ENCODE measurements around the gene LHFPL6. TPM values are rescaled to one million over a fixed set of nuclear protein-coding genes. Genes with fewer than 3 reads are reported as not detected.

The LHFPL6 gene
- total RNA-seq, 3 donors from 2014 or later (not counting 1 experiment from before 2014, with no cell fraction given), result not detected

DNA sequence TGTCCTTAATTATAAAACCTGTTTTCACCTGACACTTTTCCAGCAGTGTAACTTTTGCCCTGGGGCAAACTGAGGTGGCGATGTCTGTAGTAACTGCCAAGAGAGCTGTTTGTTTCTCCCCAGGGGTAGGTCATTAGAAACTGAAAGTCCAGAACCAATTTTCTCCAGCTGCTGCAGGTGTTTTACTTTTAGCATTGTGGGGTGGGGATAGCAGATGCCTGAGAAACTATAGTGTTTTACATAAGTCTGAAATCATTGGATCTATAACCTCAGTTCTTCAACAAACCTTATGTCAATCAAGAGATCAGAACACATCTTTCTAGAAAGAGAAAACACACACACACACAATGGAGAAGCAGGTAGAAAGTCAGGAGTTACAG lies 92.7 kb downstream of the LHFPL6 start:
- TF ChIP-seq, protein P1, sequence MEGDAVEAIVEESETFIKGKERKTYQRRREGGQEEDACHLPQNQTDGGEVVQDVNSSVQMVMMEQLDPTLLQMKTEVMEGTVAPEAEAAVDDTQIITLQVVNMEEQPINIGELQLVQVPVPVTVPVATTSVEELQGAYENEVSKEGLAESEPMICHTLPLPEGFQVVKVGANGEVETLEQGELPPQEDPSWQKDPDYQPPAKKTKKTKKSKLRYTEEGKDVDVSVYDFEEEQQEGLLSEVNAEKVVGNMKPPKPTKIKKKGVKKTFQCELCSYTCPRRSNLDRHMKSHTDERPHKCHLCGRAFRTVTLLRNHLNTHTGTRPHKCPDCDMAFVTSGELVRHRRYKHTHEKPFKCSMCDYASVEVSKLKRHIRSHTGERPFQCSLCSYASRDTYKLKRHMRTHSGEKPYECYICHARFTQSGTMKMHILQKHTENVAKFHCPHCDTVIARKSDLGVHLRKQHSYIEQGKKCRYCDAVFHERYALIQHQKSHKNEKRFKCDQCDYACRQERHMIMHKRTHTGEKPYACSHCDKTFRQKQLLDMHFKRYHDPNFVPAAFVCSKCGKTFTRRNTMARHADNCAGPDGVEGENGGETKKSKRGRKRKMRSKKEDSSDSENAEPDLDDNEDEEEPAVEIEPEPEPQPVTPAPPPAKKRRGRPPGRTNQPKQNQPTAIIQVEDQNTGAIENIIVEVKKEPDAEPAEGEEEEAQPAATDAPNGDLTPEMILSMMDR (IDR thresholded peaks at IDR 0.05), result no peak
- H3K27ac Mint-ChIP-seq, result no peak overlapping the region
- ATAC-seq, result no peak
- no peak overlapping the region for H3K4me3 Mint-ChIP-seq
- Histone ChIP-seq H3K4me1 (ENCODE audit: control insufficient read depth, insufficient read depth, low read length) (no peaks in the 10 kb centered on the region), H3K4me3 (ENCODE audit: low read length) (no peak overlapping the region), H3K9me3 (ENCODE audit: control insufficient read depth, insufficient read depth, low read length) (no peaks in the 10 kb centered on the region), H3K27me3 (ENCODE audit: control insufficient read depth, insufficient read depth, low read length) (no peaks in the 10 kb centered on the region), H3K36me3 (ENCODE audit: control insufficient read depth, insufficient read depth, low read length) (no peaks in the 10 kb centered on the region), H3K27ac (ENCODE audit: low read length) (no peak overlapping the region)
- 83% methylated on average over 1 of the region's 1 CpG for WGBS (ENCODE audit: insufficient coverage)
- H3K9me3 Mint-ChIP-seq, result no peaks in the 10 kb centered on the region
- H3K27me3 Mint-ChIP-seq (ENCODE audit: low read depth in 2 of 2), result no peaks in the 10 kb centered on the region
- H3K4me1 Mint-ChIP-seq, result no peaks in the 10 kb centered on the region
- intact Hi-C loops (cut with micrococcal nuclease), result no loop called here
- no peaks in the 10 kb centered on the region for H3K36me3 Mint-ChIP-seq
- no peak for DNase-seq

DNA sequence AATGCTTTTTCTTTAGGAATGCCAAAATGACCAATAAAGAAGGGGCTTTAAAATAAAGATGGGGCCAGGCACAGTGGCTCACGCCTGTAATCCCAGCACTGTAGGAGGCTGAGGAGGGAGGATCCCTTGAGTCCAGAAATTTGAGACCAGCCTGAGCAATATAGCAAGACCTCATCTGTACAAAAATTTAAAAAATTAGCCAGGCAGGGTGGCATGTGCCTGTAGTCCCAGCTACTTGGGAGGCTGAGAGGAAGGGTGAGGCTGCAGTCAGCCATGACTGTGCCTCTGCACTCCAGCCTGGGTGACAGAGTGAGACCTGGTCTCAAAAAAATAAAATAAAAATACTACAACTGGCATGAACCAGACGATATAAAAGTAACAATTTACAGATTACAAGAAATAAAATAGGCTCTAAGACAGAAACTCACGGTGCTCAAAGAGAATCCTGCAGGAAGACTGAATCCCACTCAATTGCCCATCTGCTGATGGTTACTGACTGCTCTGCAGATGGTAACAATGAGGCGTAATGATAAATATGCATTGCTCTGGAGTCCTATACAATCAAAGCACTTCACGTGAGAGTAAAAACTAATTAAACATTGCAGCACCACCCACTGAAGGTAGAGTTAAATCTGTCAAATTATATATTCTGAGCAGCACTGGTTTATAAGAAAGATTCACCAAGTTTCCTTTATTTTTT lies 93.2 kb downstream of the LHFPL6 start:
- intact Hi-C loops (cut with micrococcal nuclease), result no loop called here
- no peak for DNase-seq
- H3K36me3 ChIP-seq (ENCODE audit: control insufficient read depth, insufficient read depth, low read length), result no peaks in the 10 kb centered on the region
- no peak for ATAC-seq
- H3K27me3 ChIP-seq (ENCODE audit: control insufficient read depth, insufficient read depth, low read length), result no peaks in the 10 kb centered on the region
- TF ChIP-seq, protein P1 (IDR thresholded peaks at IDR 0.05), result no peak
- Mint-ChIP-seq H3K27me3 (ENCODE audit: low read depth in 2 of 2) (no peaks in the 10 kb centered on the region), H3K36me3 (no peaks in the 10 kb centered on the region), H3K27ac (no peak overlapping the region), H3K4me1 (no peaks in the 10 kb centered on the region), H3K4me3 (no peak overlapping the region), H3K9me3 (no peaks in the 10 kb centered on the region)
- H3K4me1 ChIP-seq (ENCODE audit: control insufficient read depth, insufficient read depth, low read length), result no peaks in the 10 kb centered on the region
- H3K27ac ChIP-seq (ENCODE audit: low read length), result no peak overlapping the region
- 90% methylated on average over 5 of the region's 5 CpGs for WGBS (ENCODE audit: insufficient coverage)
- H3K9me3 ChIP-seq (ENCODE audit: control insufficient read depth, insufficient read depth, low read length), result no peaks in the 10 kb centered on the region
- H3K4me3 ChIP-seq (ENCODE audit: low read length), result no peak overlapping the region

DNA sequence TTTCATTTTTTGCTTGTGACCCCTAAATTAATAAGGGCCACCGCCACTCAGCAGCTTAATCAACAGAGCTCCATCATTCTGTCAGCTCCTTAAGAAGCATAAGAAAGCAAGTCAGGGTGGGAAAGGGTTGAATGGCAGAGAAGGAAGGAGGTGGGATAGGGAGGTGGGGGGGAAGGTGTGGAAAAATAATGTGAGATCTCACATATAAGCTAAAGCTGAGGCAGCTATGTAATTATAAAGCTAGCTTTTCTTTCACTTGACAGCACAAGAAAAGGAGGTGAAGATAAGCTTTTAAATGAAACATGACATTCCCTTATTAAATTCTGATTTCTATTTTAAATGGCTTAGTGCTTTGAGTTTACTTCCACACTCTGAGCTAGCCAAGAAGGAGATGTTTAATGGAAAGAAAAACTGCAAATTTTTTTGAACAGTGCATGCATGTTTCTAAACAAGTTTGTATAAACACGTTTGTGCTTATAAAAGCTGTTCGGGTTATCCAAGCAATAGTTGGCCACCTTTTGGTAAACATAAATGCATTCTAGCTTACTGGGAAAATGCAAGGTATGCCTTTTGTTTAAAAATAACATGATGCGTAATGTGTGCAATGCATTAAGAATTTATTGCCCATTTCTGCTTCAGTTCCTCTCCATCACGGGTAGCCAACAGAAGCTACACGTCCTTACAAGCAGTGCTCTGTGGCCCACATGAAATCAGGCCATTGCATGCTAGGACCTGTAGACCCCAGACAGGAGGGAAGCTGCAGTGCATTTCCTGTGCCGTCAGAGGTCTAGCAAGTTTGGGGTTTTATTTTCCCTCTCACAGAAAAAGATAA lies 96.2 kb downstream of the LHFPL6 start:
- intact Hi-C loops (cut with micrococcal nuclease), result no loop called here
- Mint-ChIP-seq H3K27me3 (ENCODE audit: low read depth in 2 of 2) (no peaks in the 10 kb centered on the region), H3K36me3 (no peaks in the 10 kb centered on the region), H3K4me1 (no peaks in the 10 kb centered on the region), H3K9me3 (peaks cover 0 to 3% of the 10 kb centered on the region in 2 donors), H3K4me3 (no peak overlapping the region), H3K27ac (no peak overlapping the region)
- Histone ChIP-seq H3K4me1 (ENCODE audit: control insufficient read depth, insufficient read depth, low read length) (no peaks in the 10 kb centered on the region), H3K27me3 (ENCODE audit: control insufficient read depth, insufficient read depth, low read length) (no peaks in the 10 kb centered on the region), H3K4me3 (ENCODE audit: low read length) (no peak overlapping the region), H3K27ac (ENCODE audit: low read length) (no peak overlapping the region), H3K9me3 (ENCODE audit: control insufficient read depth, insufficient read depth, low read length) (no peaks in the 10 kb centered on the region), H3K36me3 (ENCODE audit: control insufficient read depth, insufficient read depth, low read length) (no peaks in the 10 kb centered on the region)
- DNase-seq (no peak), ATAC-seq (no peak)
- TF ChIP-seq, protein P1 (IDR thresholded peaks at IDR 0.05), result no peak
- WGBS (ENCODE audit: insufficient coverage), result 73% methylated on average over 7 of the region's 7 CpGs

Data from natural killer cell (primary cell).